Osteoblast (primary cell): ENCODE measurements around the gene GZMM. TPM values are rescaled to one million over a fixed set of nuclear protein-coding genes. Genes with fewer than 3 reads are reported as not detected.

Experiments
- DNase-seq: peaks from one replicate; pipeline ENCODE4 v3.0.0; 2011; ENCODE audit warnings: low spot score, mixed read lengths; ENCODE audit not compliant: insufficient read length; ENCODE audit errors: missing footprints
- H2AFZ ChIP-seq: 2 replicates; pipeline ENCODE4 v1.6.0; 2011; ENCODE audit warnings: mild to moderate bottlenecking, low read length
- H3K27ac ChIP-seq: 2 replicates; pipeline ENCODE4 v1.5.1; 2011; ENCODE audit warnings: mild to moderate bottlenecking, low read depth, low read length, moderate library complexity
- H3K27me3 ChIP-seq: 2 replicates; pipeline ENCODE4 v1.6.0; 2012; ENCODE audit warnings: mild to moderate bottlenecking, control low read depth, inconsistent platforms, low read length, moderate library complexity; ENCODE audit not compliant: insufficient read depth
- H3K36me3 ChIP-seq: 2 replicates; pipeline ENCODE4 v1.5.1; 2011; ENCODE audit warnings: mild to moderate bottlenecking, low read length, control low read depth, moderate library complexity; ENCODE audit not compliant: insufficient read depth
- H3K4me1 ChIP-seq: 2 replicates; pipeline ENCODE4 v1.5.1; 2011; ENCODE audit warnings: mild to moderate bottlenecking, low read length, control low read depth, moderate library complexity; ENCODE audit not compliant: insufficient read depth
- H3K4me2 ChIP-seq: 2 replicates; pipeline ENCODE4 v1.6.0; 2011; ENCODE audit warnings: mild to moderate bottlenecking, low read length; ENCODE audit not compliant: insufficient read depth
- H3K4me3 ChIP-seq: fragments of 200-600 bp; sonication (generic); 3 replicates; pipeline ENCODE4 v1.5.1; 2012; ENCODE audit warnings: mild to moderate bottlenecking, low read length, inconsistent platforms; ENCODE audit not compliant: insufficient read depth
- H3K79me2 ChIP-seq: 2 replicates; pipeline ENCODE4 v1.6.0; 2012; ENCODE audit warnings: mild to moderate bottlenecking, low read length, control low read depth, inconsistent platforms; ENCODE audit not compliant: insufficient read depth
- H3K9me3 ChIP-seq: 2 replicates; pipeline ENCODE4 v1.5.1; 2011; ENCODE audit warnings: low read depth, low read length, control low read depth
- H4K20me1 ChIP-seq: 2 replicates; pipeline ENCODE4 v1.6.0; 2012; ENCODE audit warnings: mild to moderate bottlenecking, low read length, control low read depth; ENCODE audit not compliant: insufficient read depth
- total RNA-seq: library from RNA; depleted of rRNA; stranded (reverse); fragments of >200 nt; gene quantifications from 2 replicates; pipeline ENCODE4 v1.2.3, GENCODE V29; 2012
- TF ChIP-seq, protein P1 (sequence below): IDR thresholded peaks from 2 replicates; pipeline ENCODE4 v1.5.1; 2011; ENCODE audit warnings: mild to moderate bottlenecking, low read depth, low read length, moderate library complexity; ENCODE audit errors: extremely low read depth

Gene GZMM
- total RNA-seq, 1 donor, result under 0.01 TPM

DNA sequence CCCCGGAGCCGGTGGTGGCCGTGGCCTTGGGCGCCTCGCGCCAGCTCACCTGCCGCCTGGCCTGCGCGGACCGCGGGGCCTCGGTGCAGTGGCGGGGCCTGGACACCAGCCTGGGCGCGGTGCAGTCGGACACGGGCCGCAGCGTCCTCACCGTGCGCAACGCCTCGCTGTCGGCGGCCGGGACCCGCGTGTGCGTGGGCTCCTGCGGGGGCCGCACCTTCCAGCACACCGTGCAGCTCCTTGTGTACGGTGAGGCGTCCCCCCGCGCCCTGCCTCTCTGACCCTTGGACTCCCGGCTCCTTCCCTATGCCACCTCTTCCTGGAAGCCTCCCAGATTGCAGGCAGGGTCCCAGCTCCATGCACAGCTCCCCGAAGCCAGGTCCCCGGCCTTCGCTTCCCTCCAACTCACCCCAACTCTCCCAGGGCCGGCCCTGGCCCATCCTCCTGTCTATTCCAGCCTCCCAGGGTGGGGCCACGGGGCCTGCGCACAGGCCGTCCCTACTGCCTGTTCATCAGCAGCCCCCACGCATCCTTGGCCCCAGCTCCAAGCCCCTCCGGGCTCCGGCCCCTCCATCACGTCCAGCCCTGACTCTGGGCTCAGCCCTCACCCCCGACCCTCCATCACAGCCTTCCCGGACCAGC lies 45.9 kb upstream of the GZMM start:
- Histone ChIP-seq H3K27me3 (peaks cover 21% of the 10 kb centered on the region), H4K20me1 (no peaks in the 10 kb centered on the region), H3K27ac (no peak overlapping the region), H3K79me2 (no peaks in the 10 kb centered on the region), H3K4me1 (no peaks in the 10 kb centered on the region), H2AFZ (no peak overlapping the region), H3K36me3 (no peaks in the 10 kb centered on the region), H3K4me3 (no peak overlapping the region), H3K4me2 (no peak overlapping the region), H3K9me3 (no peaks in the 10 kb centered on the region)
- TF ChIP-seq, protein P1, sequence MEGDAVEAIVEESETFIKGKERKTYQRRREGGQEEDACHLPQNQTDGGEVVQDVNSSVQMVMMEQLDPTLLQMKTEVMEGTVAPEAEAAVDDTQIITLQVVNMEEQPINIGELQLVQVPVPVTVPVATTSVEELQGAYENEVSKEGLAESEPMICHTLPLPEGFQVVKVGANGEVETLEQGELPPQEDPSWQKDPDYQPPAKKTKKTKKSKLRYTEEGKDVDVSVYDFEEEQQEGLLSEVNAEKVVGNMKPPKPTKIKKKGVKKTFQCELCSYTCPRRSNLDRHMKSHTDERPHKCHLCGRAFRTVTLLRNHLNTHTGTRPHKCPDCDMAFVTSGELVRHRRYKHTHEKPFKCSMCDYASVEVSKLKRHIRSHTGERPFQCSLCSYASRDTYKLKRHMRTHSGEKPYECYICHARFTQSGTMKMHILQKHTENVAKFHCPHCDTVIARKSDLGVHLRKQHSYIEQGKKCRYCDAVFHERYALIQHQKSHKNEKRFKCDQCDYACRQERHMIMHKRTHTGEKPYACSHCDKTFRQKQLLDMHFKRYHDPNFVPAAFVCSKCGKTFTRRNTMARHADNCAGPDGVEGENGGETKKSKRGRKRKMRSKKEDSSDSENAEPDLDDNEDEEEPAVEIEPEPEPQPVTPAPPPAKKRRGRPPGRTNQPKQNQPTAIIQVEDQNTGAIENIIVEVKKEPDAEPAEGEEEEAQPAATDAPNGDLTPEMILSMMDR, result no peak
- peak; percentile 80 for DNase-seq

DNA sequence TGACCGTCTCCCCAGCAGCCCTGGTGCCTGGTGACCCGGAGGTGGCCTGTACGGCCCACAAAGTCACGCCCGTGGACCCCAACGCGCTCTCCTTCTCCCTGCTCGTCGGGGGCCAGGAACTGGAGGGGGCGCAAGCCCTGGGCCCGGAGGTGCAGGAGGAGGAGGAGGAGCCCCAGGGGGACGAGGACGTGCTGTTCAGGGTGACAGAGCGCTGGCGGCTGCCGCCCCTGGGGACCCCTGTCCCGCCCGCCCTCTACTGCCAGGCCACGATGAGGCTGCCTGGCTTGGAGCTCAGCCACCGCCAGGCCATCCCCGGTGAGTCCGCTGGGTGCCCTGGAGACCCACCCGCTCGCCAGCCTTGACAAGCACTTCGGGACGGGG lies 45.4 kb upstream of the GZMM start:
- Histone ChIP-seq H3K9me3 (no peaks in the 10 kb centered on the region), H3K27ac (no peak overlapping the region), H3K36me3 (no peaks in the 10 kb centered on the region), H3K27me3 (peaks cover 21% of the 10 kb centered on the region), H3K4me3 (no peak overlapping the region), H3K4me2 (no peak overlapping the region), H2AFZ (no peak overlapping the region), H4K20me1 (no peaks in the 10 kb centered on the region), H3K79me2 (no peaks in the 10 kb centered on the region), H3K4me1 (no peaks in the 10 kb centered on the region)
- TF ChIP-seq, protein P1, result no peak
- peak; percentile 78 for DNase-seq

- Histone ChIP-seq H3K36me3 (no peaks in the 10 kb centered on the region), H3K4me3 (no peak overlapping the region), H3K9me3 (no peaks in the 10 kb centered on the region), H2AFZ (no peak overlapping the region), H3K4me2 (no peak overlapping the region), H3K27ac (no peak overlapping the region), H3K27me3 (peaks cover 21% of the 10 kb centered on the region), H3K4me1 (no peaks in the 10 kb centered on the region), H3K79me2 (no peaks in the 10 kb centered on the region), H4K20me1 (no peaks in the 10 kb centered on the region)
- TF ChIP-seq, protein P1, result no peak
- peak; percentile 76 for DNase-seq
Observed at GRCh38 chr19:498977-499623, 44.8 kb upstream of the GZMM start.

- H3K79me2 ChIP-seq, result no peaks in the 10 kb centered on the region
- no peaks in the 10 kb centered on the region for H4K20me1 ChIP-seq
- H3K4me1 ChIP-seq, result peaks cover 4% of the 10 kb centered on the region
- H3K9me3 ChIP-seq, result no peaks in the 10 kb centered on the region
- H3K27me3 ChIP-seq, result peaks cover 21% of the 10 kb centered on the region
- H2AFZ ChIP-seq, result no peak overlapping the region
- no peak overlapping the region for H3K4me3 ChIP-seq
- no peak overlapping the region for H3K4me2 ChIP-seq
- TF ChIP-seq, protein P1, result no peak
- no peaks in the 10 kb centered on the region for H3K36me3 ChIP-seq
- DNase-seq, result peak; percentile 67
- no peak overlapping the region for H3K27ac ChIP-seq
Observed at GRCh38 chr19:501646-502045, 42.2 kb upstream of the GZMM start.
